MM.1S (cell line): Measurements from ENCODE around the gene NAE1.

Source experiments
- DNase-seq: peaks from one replicate; pipeline ENCODE4 v3.0.0-alpha.2; 2015
- H2AFZ ChIP-seq: fragments of 300-600 bp; sonication (generic); 2 replicates; pipeline ENCODE4 v1.6.0; 2016; ENCODE audit warnings: antibody characterized with exemption, low read length
- H3F3A ChIP-seq: fragments of 300-600 bp; sonication (generic); 2 replicates; pipeline ENCODE4 v1.6.1; 2016; ENCODE audit warnings: mild to moderate bottlenecking, antibody characterized with exemption, low read length, moderate library complexity, mixed read lengths; ENCODE audit not compliant: insufficient read depth
- H3K27ac ChIP-seq: fragments of 300-600 bp; sonication (generic); 2 replicates; pipeline ENCODE4 v1.5.1; 2016; ENCODE audit warnings: mild to moderate bottlenecking, low read length
- H3K27me3 ChIP-seq: fragments of 300-600 bp; sonication (generic); replicated peaks from 2 replicates; pipeline ENCODE4 v1.6.0; 2016; ENCODE audit warnings: low read length; ENCODE audit not compliant: insufficient read depth
- H3K36me3 ChIP-seq: fragments of 300-600 bp; sonication (generic); replicated peaks from 2 replicates; pipeline ENCODE4 v1.6.1; 2016; ENCODE audit warnings: mild to moderate bottlenecking, low read length, mixed read lengths; ENCODE audit not compliant: insufficient read depth
- H3K4me1 ChIP-seq: fragments of 300-600 bp; sonication (generic); 2 replicates; pipeline ENCODE4 v1.6.1; 2016; ENCODE audit warnings: low read length, mixed read lengths
- H3K4me2 ChIP-seq: fragments of 300-600 bp; sonication (generic); 2 replicates; pipeline ENCODE4 v1.6.0; 2016; ENCODE audit warnings: low read depth, low read length
- H3K4me3 ChIP-seq: fragments of 300-600 bp; sonication (generic); 2 replicates; pipeline ENCODE4 v1.5.1; 2016; ENCODE audit warnings: low read length, mixed read lengths
- H3K79me2 ChIP-seq: fragments of 300-600 bp; sonication (generic); 2 replicates; pipeline ENCODE4 v1.6.1; 2016; ENCODE audit warnings: mixed run types, low read length, mixed read lengths
- H3K9ac ChIP-seq: fragments of 300-600 bp; sonication (generic); 2 replicates; pipeline ENCODE4 v1.6.1; 2016; ENCODE audit warnings: low read length, mixed read lengths
- H3K9me2 ChIP-seq: fragments of 300-600 bp; sonication (generic); replicated peaks from 2 replicates; pipeline ENCODE4 v1.6.1; 2016; ENCODE audit warnings: mild to moderate bottlenecking, low read length, mixed read lengths; ENCODE audit not compliant: insufficient read depth
- H3K9me3 ChIP-seq: fragments of 300-600 bp; sonication (generic); replicated peaks from 2 replicates; pipeline ENCODE4 v1.6.1; 2016; ENCODE audit warnings: mild to moderate bottlenecking, low read length, mixed read lengths; ENCODE audit not compliant: insufficient read depth
- H4K20me1 ChIP-seq: fragments of 300-600 bp; sonication (generic); 2 replicates; pipeline ENCODE4 v1.6.1; 2016; ENCODE audit warnings: mild to moderate bottlenecking, low read length, moderate library complexity, mixed read lengths; ENCODE audit not compliant: insufficient read depth
- CTCF ChIP-seq: fragments of 300-600 bp; sonication (generic); IDR thresholded peaks from 2 replicates; pipeline ENCODE4 v1.5.1; 2016; ENCODE audit warnings: antibody characterized with exemption, low read length, mixed read lengths
- EZH2 ChIP-seq: fragments of 300-600 bp; sonication (generic); optimal IDR thresholded peaks from 2 replicates; pipeline ENCODE3; 2017; ENCODE audit warnings: low read depth, mild to moderate bottlenecking, antibody characterized with exemption, low read length, mixed read lengths
- EZH2phosphoT487 ChIP-seq: fragments of 300-600 bp; sonication (generic); IDR thresholded peaks from 2 replicates; pipeline ENCODE4 v1.6.1; 2018; ENCODE audit warnings: antibody characterized with exemption, low read length

The NAE1 gene

GRCh38 chr16:66776457-66776856 lies 54.3 kb downstream of the NAE1 start:
- H2AFZ ChIP-seq = no peak overlapping the region
- DNase-seq = no peak
- H3F3A ChIP-seq = no peaks in the 10 kb centered on the region
- H3K4me1 ChIP-seq = no peaks in the 10 kb centered on the region
- no peaks in the 10 kb centered on the region for H3K9me3 ChIP-seq
- no peaks in the 10 kb centered on the region for H3K79me2 ChIP-seq
- H3K36me3 ChIP-seq = no peaks in the 10 kb centered on the region
- no peak overlapping the region for H3K4me2 ChIP-seq
- H3K27me3 ChIP-seq = no peaks in the 10 kb centered on the region
- no peak overlapping the region for H3K9ac ChIP-seq
- H3K27ac ChIP-seq = no peak overlapping the region
- H3K9me2 ChIP-seq = no peaks in the 10 kb centered on the region
- H4K20me1 ChIP-seq = no peaks in the 10 kb centered on the region
- H3K4me3 ChIP-seq = no peak overlapping the region
- TF ChIP-seq CTCF (no peak), EZH2phosphoT487 (no peak), EZH2 (no peak)

GRCh38 chr16:66774981-66775380 lies 55.8 kb downstream of the NAE1 start:
- Histone ChIP-seq H3K79me2 (no peaks in the 10 kb centered on the region), H3K36me3 (no peaks in the 10 kb centered on the region), H2AFZ (no peak overlapping the region), H3K4me3 (no peak overlapping the region), H3F3A (no peaks in the 10 kb centered on the region), H3K9me2 (no peaks in the 10 kb centered on the region), H3K27me3 (no peaks in the 10 kb centered on the region), H4K20me1 (no peaks in the 10 kb centered on the region), H3K4me1 (no peaks in the 10 kb centered on the region), H3K9ac (no peak overlapping the region), H3K9me3 (no peaks in the 10 kb centered on the region), H3K4me2 (no peak overlapping the region), H3K27ac (no peak overlapping the region)
- no peak for DNase-seq
- TF ChIP-seq EZH2phosphoT487 (no peak), CTCF (no peak), EZH2 (no peak)

GRCh38 chr16:66758086-66758485 lies 72.7 kb downstream of the NAE1 start:
- H3K4me2 ChIP-seq = no peak overlapping the region
- H3K27ac ChIP-seq = no peak overlapping the region
- 0 out of 2 replicates have a peak, but pooled peaks cover 3% of the 10 kb centered on the region for H3K27me3 ChIP-seq
- no peaks in the 10 kb centered on the region for H3K4me1 ChIP-seq
- no peak overlapping the region for H3K9ac ChIP-seq
- H3F3A ChIP-seq = no peaks in the 10 kb centered on the region
- H3K79me2 ChIP-seq = no peaks in the 10 kb centered on the region
- H2AFZ ChIP-seq = no peak overlapping the region
- no peaks in the 10 kb centered on the region for H3K9me3 ChIP-seq
- H3K4me3 ChIP-seq = no peak overlapping the region
- no peak for DNase-seq
- H3K36me3 ChIP-seq = no peaks in the 10 kb centered on the region
- no peaks in the 10 kb centered on the region for H4K20me1 ChIP-seq
- no peaks in the 10 kb centered on the region for H3K9me2 ChIP-seq
- TF ChIP-seq EZH2phosphoT487 = no peak

GRCh38 chr16:66754819-66755218 lies 76.0 kb downstream of the NAE1 start:
- H3K4me1 ChIP-seq = peaks cover 10% of the 10 kb centered on the region
- no peaks in the 10 kb centered on the region for H3K9me2 ChIP-seq
- no peak overlapping the region for H3K4me2 ChIP-seq
- no peak overlapping the region for H3K4me3 ChIP-seq
- H2AFZ ChIP-seq = no peak overlapping the region
- no peak for DNase-seq
- no peaks in the 10 kb centered on the region for H3K9me3 ChIP-seq
- no peak overlapping the region for H3K27ac ChIP-seq
- H3K79me2 ChIP-seq = peaks cover 16% of the 10 kb centered on the region
- 0 out of 2 replicates have a peak, but pooled peaks cover 3% of the 10 kb centered on the region for H3F3A ChIP-seq
- H3K9ac ChIP-seq = no peak overlapping the region
- TF ChIP-seq CTCF (no peak), EZH2phosphoT487 (no peak)
- no peaks in the 10 kb centered on the region for H3K36me3 ChIP-seq
- 0 out of 2 replicates have a peak, but pooled peaks cover 6% of the 10 kb centered on the region for H3K27me3 ChIP-seq
- no peaks in the 10 kb centered on the region for H4K20me1 ChIP-seq
